Breast epithelium (tissue), 3 donors: Measurements from ENCODE around the gene CD151.

Source experiments
- CTCF ChIP-seq, 3 donors: fragments of 450-650 bp; IDR thresholded peaks; one replicate each; pipeline ENCODE4 v1.5.1; 2016 to 2017; ENCODE audit warnings: antibody characterized with exemption in 3 of 3, mild to moderate bottlenecking in 3 of 3, moderate library complexity in 3 of 3
- POLR2A ChIP-seq: fragments of 450-650 bp; IDR thresholded peaks from one replicate; pipeline ENCODE4 v1.6.1; 2016; ENCODE audit warnings: antibody characterized with exemption, mild to moderate bottlenecking, moderate library complexity
- POLR2AphosphoS5 ChIP-seq, 3 donors: sonication (generic); formaldehyde crosslinking; IDR thresholded peaks; one replicate each; pipeline ENCODE4 v1.6.1; 2017; ENCODE audit warnings: antibody characterized with exemption in 3 of 3

- TF ChIP-seq CTCF (IDR thresholded peaks at IDR 0.05) = no peak
- no peak for TF ChIP-seq POLR2A
- TF ChIP-seq POLR2AphosphoS5 (IDR thresholded peaks at IDR 0.05) = no peak
Observed at GRCh38 chr11:882596-882995, 49.8 kb downstream of the CD151 start.
